ENCODE data around the gene LURAP1L. TPM values are rescaled to one million over a fixed set of nuclear protein-coding genes. Genes with fewer than 3 reads are reported as not detected.

Gene LURAP1L
- total RNA-seq, 1 experiment from 2014 or later: 0.13 TPM

DNA sequence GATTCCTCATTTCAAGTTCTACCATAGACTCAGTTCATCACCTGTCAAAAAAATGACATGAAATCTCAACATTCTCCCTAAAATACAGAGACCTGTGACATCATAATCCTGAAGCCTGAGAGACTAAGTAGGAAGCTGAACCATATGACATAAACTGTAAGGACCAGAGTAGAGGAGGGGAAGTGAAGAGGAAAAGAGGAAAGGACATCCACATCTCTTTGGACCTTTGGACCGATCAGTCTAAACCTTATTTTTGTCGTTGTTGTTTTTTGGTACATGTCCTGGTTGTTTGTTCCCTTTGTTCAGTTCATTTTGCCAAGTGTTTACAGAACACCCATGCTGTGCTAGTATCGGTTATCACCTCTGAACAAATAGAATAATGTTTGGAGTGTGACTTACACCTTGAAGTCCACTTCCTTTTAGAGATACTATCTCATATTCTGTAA lies 41.9 kb downstream of the LURAP1L start:
- Histone ChIP-seq H2BK15ac (ENCODE audit: low read depth, low read length) (no peak overlapping the region), H3K9me3 (ENCODE audit: control insufficient read depth, low read depth, low read length) (no peaks in the 10 kb centered on the region), H4K20me1 (ENCODE audit: control insufficient read depth, insufficient read depth, insufficient read length) (no peaks in the 10 kb centered on the region), H3K14ac (ENCODE audit: insufficient read depth, low read length) (no peak overlapping the region), H2BK20ac (ENCODE audit: low read depth, low read length, poor library complexity, severe bottlenecking) (no peak overlapping the region), H3K23me2 (ENCODE audit: insufficient read length, low read depth, low read length, poor library complexity, severe bottlenecking) (no peaks in the 10 kb centered on the region), H3K18ac (ENCODE audit: insufficient read length, low read depth, low read length) (no peak overlapping the region), H2BK5ac (ENCODE audit: insufficient read length, low read length) (no peak overlapping the region), H3K4me1 (ENCODE audit: insufficient read depth, low read length) (no peaks in the 10 kb centered on the region), H4K8ac (replicated peaks; ENCODE audit: insufficient read length, low read depth, low read length) (no peak overlapping the region), H3K4me2 (ENCODE audit: insufficient read depth, insufficient read length, low read length) (no peak overlapping the region), H2AFZ (ENCODE audit: low read length) (no peak overlapping the region), H3K79me2 (ENCODE audit: insufficient read depth, low read length) (no peaks in the 10 kb centered on the region), H3K4ac (ENCODE audit: low read depth, low read length) (no peak overlapping the region), H3K9ac (ENCODE audit: extremely low read depth, insufficient read length, low read length) (no peak overlapping the region), H2AK5ac (ENCODE audit: insufficient read length, low read length) (no peak overlapping the region), H3K23ac (ENCODE audit: insufficient read length, low read depth, low read length) (no peak overlapping the region), H2BK12ac (ENCODE audit: insufficient read length, low read depth, low read length) (no peak overlapping the region), H3K56ac (ENCODE audit: insufficient read length, low read depth, low read length) (no peak overlapping the region), H3T11ph (ENCODE audit: low read length) (no peak overlapping the region), H3K27ac (ENCODE audit: insufficient read length, low read depth, low read length) (no peak overlapping the region), H2BK120ac (ENCODE audit: low read depth, low read length, poor library complexity, severe bottlenecking) (no peak overlapping the region), H4K5ac (ENCODE audit: insufficient read length, low read depth, low read length) (no peak overlapping the region), H3K79me1 (ENCODE audit: insufficient read depth, low read depth, low read length, poor library complexity, severe bottlenecking) (no peaks in the 10 kb centered on the region), H3K27me3 (ENCODE audit: insufficient read depth, low read length) (no peaks in the 10 kb centered on the region), H4K91ac (ENCODE audit: insufficient read length, low read depth, low read length) (no peak overlapping the region)
- H3K36me3 Mint-ChIP-seq (ENCODE audit: insufficient read depth in 1 of 3, low read depth in 3 of 3): no peaks in the 10 kb centered on the region
- no CpG with 5 or more reads among the region's 3 CpGs for WGBS (ENCODE audit: extremely low coverage, insufficient read length, low lambda C conversion rate)
- no peak overlapping the region for H3K4me3 Mint-ChIP-seq
- H3K4me1 Mint-ChIP-seq: peaks cover 0 to 3% of the 10 kb centered on the region in 2 experiments; a peak in 2 of 4 replicates
- H3K27me3 Mint-ChIP-seq (ENCODE audit: low read depth): no peaks in the 10 kb centered on the region
- TF ChIP-seq, protein P1, sequence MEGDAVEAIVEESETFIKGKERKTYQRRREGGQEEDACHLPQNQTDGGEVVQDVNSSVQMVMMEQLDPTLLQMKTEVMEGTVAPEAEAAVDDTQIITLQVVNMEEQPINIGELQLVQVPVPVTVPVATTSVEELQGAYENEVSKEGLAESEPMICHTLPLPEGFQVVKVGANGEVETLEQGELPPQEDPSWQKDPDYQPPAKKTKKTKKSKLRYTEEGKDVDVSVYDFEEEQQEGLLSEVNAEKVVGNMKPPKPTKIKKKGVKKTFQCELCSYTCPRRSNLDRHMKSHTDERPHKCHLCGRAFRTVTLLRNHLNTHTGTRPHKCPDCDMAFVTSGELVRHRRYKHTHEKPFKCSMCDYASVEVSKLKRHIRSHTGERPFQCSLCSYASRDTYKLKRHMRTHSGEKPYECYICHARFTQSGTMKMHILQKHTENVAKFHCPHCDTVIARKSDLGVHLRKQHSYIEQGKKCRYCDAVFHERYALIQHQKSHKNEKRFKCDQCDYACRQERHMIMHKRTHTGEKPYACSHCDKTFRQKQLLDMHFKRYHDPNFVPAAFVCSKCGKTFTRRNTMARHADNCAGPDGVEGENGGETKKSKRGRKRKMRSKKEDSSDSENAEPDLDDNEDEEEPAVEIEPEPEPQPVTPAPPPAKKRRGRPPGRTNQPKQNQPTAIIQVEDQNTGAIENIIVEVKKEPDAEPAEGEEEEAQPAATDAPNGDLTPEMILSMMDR (conservative IDR thresholded peaks at IDR 0.05): no peak
- no peak overlapping the region for H3K27ac Mint-ChIP-seq
- no peak for DNase-seq
- H3K9me3 Mint-ChIP-seq: no peaks in the 10 kb centered on the region

Measured in H9 (cell line).